Measurements from ENCODE around the gene RASGRP1.

RASGRP1 gene

DNA sequence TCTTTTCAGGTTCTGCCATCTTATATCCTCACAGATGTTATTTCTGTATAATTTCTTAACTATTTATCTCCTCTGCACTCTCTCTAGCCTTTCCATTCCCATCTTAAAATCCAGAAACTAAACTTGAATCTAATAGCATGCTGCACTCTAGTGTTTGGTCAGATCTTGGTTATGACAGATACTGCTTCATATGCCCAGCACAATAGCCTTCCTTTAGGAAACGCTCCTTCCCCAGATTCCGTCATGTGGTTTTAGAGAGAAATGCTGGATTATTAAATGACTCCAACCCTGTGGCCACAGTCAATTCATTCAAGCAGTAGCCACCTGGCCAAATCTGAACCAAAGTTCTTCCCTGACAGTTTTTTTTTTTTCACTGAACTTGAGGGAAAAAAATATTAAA lies 19.4 kb downstream of the RASGRP1 start:
- no peak for DNase-seq
- intact Hi-C loops (cut with DNase I), result no loop called here

DNA sequence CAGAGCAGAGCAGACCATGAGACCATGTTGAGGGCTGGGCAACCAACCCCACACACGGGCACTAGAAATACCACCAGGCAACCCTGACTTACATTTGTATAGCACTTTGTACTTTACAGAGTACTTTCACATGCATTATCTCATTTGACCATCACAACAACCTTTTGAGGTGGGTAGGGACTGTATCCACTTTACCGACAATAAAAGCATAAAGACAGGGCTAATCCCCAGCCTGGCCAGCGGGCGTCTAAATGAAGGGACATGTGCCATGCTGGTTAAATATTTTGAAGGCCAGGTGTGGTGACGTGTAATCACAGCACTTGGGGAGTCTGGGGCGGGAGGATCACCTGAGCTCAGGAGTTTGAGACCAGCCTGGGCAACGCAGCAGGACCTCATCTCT lies 23.6 kb downstream of the RASGRP1 start:
- DNase-seq, result peak in 1 of 42 donors; percentile 30
- intact Hi-C loops (cut with DNase I), result no loop called here

DNA sequence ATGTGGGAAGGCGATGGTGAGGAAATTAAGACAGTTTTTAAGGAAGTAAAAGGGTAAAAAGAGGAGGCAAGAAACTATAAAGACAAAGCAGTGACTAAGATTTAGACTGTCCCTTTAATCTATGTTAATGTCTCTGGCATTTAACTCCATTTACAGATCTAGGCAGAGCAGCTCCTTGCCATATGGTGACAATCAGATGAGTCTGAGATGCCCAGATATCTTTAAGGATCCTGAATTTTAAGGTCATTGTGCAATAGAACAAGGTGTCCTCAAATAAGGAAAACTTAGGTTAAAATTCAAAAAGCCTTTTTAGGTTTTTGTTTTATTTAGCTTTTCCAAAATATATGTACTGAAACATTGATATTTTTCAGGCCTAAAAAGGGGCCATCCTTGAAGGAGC lies 24.1 kb downstream of the RASGRP1 start:
- peak in 1 of 42 donors; percentile 10 for DNase-seq
- intact Hi-C loops (cut with DNase I), result no loop called here

DNA sequence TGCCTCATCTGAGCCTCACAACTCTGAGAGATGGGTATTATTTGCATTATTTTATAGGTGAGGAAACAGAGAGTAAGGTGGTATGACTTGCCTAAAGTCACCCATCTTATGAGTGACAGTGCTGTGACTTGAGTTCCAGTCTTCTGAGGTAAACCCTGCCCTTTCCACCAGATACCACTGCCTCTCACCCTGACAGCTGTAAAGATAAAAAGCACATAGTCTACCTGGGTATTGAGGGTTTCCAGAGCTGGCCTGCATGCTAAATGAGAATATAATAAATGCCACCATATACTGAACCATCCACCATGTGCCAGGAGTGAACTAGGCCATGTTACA lies 25.6 kb downstream of the RASGRP1 start:
- intact Hi-C loops (cut with DNase I), result no loop called here
- peak in 1 of 42 donors; percentile 7 for DNase-seq

DNA sequence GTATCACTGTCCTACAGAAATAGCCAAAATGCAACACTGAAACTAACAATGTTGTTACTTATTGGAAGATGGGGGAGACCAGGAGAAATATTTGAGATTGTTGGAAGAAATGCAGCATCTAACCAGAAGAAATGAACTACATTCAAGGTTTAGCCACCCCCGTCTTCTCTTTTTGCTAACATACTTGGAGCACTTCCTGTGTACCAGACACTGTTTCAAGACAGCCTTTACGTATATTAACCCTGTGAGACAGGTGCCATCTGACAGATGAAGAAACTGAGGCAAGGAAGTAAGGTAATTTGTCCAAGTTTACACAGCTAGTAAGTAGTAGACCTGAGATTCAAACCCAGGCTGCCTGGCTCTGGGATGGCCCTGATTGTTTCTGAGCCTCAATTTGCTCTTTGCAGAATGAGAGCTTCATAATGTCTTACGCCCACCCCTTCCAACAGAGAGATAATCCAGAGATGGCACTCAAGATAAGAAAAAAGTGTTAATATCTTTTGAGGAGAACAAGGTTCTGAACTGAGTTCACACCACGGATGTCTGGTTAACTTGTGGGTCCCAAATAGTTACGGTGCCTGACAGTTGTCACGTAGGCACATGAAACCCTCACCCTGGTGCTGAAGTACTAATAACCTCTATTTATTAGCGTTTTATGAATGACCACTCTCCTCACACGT lies 26.1 kb downstream of the RASGRP1 start:
- DNase-seq, result peak in 1 of 42 donors; percentile 22
- intact Hi-C loops (cut with DNase I), result no loop called here

DNA sequence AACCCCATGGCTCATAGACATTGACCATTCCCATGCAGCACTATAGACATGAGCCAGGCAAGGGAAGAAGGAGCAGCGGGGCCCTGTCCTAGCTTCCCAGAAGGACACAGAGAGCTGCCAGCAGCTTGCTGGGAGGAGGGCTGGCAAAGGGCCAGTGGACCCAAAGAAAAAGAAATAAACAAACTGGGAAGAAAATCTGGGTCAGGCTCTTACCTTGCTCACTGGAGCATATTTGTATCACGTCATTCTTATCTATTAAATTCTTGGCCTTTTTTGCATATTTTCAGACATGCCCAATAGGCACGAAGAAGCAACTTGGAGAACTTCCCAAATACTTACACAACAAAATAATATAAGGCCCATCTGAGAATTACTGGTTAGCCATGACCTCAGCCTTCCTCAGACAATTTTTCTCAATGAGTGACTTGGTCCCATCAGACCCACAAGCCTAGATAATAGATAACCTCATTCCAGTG lies 28.4 kb downstream of the RASGRP1 start:
- intact Hi-C loops (cut with DNase I), result no loop called here

DNA sequence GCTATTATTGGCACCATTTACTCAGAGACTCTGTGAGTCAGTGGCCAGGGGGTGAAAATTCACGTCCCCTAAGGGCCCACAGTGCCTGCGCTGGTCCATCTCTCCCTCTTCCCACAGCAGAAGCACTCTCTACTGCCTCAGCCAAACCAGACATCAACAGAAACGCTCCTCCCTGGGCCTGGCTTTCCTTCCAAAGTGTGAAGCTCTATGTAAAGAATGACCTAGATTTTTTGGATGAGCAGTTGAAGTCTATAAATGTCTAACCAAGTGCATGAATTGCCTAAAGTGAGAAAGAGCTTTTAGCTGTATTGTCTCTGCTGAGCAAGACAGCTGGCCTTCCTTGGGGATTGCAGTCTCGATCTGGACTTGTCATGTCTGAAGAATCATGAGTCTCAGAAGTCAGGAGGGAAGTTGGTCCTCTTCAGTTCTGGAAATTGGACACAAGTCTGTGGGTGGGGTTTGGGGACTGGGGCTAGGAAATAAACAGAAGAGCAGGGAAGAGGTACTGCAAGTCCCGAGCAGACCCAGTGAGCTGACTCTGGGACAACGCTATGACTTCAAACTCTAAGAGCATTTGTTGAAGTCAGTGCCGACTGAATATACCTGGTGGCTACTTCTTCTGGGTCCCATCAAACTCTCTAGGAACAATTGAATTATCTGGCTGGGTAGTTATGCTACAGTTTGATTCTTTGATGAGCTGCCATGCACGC lies 29.0 kb downstream of the RASGRP1 start:
- no peak for DNase-seq

More for the DNA sequence above, 28.4 kb downstream of the RASGRP1 start:
- DNase-seq, result peak in 12 of 42 donors; percentile 8 to 59 (median 42)

DNA sequence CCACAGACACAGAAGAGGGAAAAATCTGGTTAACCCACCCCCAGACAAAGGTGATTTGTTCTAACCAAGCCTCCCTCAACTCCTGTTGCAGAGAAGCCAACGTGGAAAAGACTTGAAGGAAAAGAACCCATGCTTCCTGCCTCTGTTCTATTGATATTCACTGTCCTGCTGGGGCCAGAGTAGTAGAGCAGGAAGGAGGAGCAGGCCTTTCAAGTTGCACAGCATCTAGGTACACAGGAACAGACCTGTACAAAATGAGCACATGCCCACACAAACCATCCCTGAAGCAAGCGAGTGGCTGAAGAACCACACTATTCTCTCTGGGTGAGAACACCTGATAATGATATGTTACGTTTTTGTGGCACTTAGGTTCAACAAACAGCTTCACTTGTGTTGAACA lies 29.9 kb downstream of the RASGRP1 start:
- no peak for DNase-seq
- intact Hi-C loops (cut with DNase I), result no loop called here

More for the DNA sequence above, 29.0 kb downstream of the RASGRP1 start:
- intact Hi-C loops (cut with DNase I), result no loop called here

DNA sequence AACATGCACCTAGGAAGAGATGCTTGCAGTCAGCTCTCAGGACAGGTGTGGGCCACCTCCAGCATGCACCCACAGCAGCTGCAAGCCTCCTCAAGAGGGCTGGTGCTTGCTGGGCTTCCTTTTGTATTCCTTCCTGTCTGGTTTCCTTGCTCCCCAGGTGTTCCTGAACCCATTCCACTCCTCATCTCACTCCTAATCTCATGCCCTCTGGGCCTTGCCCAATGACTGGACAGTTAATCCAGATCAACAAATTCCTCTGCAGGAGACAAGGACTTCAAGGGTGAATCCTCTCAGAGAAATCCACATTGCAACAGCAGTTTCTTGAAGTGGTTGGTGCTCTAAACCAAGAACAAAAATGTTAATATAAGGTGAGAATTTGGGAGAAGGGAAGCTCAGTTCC lies 30.7 kb downstream of the RASGRP1 start:
- intact Hi-C loops (cut with DNase I), result no loop called here
- DNase-seq, result no peak

DNA sequence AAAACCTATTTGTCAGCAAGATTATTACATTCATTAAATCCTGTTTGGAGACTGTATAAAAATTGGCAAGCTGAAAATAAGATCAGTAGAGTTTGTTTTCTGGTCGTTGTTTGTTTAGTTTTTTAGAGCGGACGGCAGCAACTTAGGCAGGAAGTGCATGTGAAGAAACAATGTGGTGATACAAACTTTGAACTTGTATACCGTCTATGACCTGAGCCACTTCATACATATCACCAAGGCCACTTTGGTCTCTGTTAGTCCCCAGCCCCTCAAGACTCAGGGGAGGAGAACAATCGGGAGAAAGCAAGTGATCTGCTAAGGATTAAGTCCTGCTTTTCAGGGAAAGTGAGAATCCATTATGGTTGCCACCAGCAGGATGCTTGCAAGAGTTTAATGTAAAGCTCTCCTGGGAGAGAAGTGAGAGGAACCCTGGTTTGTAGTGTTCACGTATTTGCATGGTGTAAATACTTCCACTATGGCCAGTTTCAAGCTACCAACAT lies 31.1 kb downstream of the RASGRP1 start:
- intact Hi-C loops (cut with DNase I), result no loop called here
- no peak for DNase-seq

DNA sequence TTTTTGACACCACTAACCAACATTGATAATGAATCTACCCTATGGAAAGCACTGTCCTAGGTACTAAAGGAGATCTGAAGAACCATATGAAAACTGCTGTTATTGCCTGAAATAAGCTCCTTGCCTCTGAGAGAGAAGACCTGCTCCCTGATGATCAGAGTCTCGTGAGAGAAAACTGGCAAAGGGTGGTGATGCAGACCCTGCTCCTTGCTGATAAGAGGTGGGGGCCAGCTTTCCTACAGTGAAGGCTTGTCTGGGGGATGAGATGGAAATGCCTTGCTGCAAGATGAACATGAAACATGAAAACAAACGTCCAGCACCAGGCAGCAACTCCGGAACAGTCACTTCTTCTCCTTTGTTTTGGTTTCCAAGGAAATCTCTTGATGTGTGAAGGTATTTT lies 31.9 kb downstream of the RASGRP1 start:
- DNase-seq, result no peak
- intact Hi-C loops (cut with DNase I), result no loop called here

DNA sequence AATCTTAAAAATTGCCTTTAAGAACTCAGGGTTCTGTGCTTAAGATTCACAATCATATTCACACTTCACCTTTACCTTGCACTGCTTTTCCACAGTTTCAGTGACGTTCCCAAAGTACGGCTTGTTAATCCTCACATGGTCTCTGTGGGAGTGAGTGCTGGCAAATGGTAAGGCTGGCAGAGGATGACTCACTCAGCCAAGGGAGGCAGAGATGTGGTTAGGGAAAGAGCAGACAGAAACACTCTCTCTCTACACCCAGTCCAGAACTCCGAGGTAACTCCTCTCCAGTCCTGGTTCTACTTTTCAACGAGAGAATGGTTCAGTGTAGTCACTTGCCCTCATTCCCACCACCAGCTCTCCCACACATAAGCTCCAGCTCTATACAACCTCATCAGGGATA lies 33.1 kb downstream of the RASGRP1 start:
- DNase-seq, result peak in 41 of 42 donors; percentile 19 to 91 (median 66)
- intact Hi-C loops (cut with DNase I), result no loop called here

DNA sequence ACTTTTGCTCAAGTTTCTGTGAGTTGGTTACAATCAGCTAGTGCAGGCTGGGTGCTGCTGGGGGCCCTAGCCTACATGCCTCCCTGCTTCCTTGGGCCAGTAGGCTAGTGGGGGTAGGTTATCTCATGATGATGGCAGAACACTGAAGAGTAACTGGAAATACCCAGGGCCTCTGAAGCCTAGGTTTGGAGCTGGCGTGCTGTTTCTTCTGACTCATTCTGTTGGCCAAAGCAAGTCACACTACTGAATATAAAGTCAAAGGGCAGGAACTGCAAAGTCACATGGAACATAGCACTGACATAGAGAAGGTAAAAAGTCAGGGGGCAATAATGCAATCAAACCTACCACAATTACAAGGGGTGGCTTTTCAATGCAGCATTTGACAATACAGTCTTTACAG lies 34.5 kb downstream of the RASGRP1 start:
- intact Hi-C loops (cut with DNase I), result no loop called here
- DNase-seq, result no peak

DNA sequence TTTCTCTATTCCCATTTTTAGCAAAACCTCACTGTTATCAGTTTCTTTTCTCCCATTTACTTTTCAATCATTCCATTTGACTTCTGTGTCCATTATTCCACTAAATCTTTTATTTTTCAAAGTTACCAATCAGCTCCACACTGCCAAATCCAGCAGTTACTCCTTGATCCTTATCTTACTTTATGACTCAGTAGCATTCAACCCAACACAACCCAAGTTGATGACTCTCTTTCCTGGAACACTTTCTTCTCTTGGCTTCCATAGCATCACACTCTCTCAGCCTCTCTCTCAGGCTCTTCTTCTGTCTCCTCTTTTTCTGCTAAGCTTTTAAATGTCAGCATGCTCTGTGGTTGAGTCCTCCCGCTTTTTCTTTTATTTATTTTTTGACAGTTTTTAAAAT lies 36.3 kb downstream of the RASGRP1 start:
- intact Hi-C loops (cut with DNase I), result no loop called here
- DNase-seq, result no peak

DNA sequence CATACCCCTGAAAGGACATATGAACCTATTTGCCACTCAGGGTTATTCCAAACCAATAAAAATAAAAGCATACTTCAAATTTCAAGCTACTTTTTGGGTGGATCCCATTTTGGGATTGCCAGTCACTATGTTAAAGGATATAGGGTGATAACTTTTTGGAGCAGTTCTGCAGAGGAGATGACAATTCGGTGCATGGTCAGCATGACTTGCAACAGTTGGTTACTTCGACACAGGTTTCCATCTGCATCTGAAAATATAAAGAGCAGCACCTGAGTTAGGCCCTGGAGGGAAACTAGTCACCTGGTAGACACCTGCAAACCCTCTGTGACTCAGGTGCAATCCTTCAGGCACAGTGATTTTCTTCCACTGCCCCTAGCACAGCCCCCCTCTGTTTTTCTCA lies 38.5 kb downstream of the RASGRP1 start:
- DNase-seq, result no peak

DNA sequence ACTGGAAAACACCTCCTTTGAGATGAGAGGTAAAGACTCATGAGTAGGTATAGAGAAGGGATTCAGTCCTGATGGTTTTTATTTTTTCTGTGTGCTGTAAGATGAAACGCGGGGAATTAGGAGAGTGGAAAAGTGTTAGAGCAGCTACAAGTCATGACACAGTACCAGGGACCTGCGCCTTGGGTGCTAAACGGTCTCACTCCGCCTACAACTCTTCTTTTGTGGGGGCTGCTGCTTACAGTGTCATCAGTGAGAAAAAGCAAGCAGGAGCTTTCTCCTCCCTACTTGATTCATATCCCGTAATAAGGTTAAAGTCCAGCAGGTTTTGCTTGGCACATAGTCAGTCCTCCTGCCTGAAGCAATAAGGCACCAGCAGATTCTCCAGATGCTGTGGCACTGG lies 39.1 kb downstream of the RASGRP1 start:
- DNase-seq, result peak in 37 of 42 donors; percentile 12 to 85 (median 53)
- intact Hi-C loops (cut with DNase I), result no loop called here

More for the DNA sequence above, 38.5 kb downstream of the RASGRP1 start:
- intact Hi-C loops (cut with DNase I), result no loop called here

DNA sequence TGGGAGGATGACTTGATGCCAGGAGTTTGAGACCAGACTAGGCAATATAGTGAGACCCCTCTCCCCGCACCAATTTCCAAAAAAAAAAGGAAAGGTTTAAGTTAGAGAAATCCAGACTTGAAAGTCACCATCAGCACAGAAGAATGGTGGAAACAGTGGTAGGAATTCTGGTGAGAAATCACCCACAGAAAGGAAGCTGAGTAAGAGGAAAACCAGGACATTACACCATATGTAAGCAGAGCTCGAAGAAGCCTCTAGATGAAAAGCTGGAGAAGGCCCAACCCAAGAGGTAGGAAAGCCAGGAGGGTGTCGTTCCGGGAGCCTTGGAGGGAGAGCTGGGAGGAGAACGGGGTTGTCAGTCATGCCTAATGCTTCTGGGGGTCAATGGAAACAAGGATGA lies 40.5 kb downstream of the RASGRP1 start:
- intact Hi-C loops (cut with DNase I), result no loop called here
- DNase-seq, result no peak

DNA sequence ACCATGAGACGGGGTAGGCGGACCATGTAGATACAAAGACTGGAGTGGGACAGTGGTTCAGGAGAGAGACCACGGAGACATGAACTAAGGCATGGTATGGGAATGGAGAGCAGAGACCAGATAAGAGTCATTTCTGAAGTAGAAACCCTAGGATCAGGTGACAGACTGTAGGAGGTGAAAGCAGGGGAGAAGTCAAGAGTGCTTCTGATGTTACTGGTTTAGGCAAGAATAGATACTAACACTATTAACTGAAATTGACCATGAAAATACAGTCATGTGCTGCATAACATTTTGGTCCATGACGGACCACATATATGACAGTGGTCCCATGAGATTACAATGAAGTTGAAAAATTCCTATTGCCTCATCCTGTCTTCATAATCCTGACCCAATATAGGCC lies 41.7 kb downstream of the RASGRP1 start:
- intact Hi-C loops (cut with DNase I), result no loop called here
- DNase-seq, result no peak

DNA sequence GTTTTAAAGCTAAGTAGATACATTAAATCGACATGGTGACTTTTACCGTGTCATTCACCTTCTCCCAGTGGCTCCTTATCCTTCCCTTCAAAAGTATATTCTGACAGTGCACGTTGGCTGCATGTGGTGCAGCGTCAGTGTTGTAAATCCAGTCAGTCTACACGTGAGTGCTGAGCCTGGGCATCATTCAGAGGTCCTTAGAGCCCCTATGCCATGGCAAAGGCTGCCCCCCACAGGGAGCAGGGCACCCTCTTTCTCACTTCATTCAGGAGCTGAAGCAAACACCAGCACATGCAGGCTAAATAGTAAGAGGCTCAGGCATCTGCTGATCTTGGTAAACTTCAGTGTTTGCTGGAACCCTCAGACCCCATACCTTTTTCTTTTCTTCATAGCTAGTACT lies 43.3 kb downstream of the RASGRP1 start:
- no peak for DNase-seq
- intact Hi-C loops (cut with DNase I), result no loop called here

DNA sequence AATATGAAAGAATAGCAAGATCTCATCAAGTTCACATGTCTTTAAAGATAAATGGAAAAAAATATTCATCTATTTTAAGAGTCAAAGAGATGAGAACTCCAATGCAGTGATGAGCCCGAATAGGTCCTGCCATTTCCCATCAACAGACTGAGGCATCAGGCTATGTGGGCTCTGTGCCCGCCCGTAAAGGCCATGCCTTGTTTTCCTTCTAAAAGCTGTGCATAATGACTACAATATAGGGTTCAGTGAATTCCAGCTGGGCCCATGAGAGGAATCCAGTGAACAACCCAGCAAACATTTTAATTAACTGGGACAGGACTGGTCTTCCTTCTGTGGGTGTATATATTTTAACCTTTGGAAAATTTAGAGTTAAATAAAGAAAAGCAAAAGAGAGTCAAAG lies 44.6 kb downstream of the RASGRP1 start:
- intact Hi-C loops (cut with DNase I), result no loop called here
- DNase-seq, result no peak

DNA sequence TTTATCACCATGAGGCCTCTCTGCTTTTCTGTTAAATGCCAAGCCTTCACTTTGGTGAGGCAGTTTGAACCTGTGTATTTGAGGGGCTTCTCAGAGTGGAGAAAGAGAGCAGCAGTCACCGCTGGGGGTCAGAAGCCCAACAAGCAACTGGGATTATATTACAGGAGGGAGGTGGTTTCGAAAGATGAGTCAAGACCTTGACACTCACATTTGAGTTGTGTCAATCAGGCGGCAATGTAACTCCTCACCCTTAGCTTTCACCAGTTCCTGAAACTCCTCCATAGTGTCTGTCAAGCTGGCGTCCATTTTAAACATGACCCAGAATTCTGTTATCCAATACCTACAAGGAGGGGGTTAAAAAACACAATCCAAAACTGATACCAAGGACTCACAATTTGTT lies 46.5 kb downstream of the RASGRP1 start:
- no peak for DNase-seq
- intact Hi-C loops (cut with DNase I), result no loop called here
